NK-92 treated with Interleukin-12 subunit alpha and Interleukin-12 subunit beta, amount 100 ng/mL, for 24 hours (cell line): ENCODE results near the gene ATP11A.

Experiments
- DNase-seq: peaks from one replicate; lab custom pipeline; 2025; lab: John Stamatoyannopoulos, UW

ATP11A gene

DNA sequence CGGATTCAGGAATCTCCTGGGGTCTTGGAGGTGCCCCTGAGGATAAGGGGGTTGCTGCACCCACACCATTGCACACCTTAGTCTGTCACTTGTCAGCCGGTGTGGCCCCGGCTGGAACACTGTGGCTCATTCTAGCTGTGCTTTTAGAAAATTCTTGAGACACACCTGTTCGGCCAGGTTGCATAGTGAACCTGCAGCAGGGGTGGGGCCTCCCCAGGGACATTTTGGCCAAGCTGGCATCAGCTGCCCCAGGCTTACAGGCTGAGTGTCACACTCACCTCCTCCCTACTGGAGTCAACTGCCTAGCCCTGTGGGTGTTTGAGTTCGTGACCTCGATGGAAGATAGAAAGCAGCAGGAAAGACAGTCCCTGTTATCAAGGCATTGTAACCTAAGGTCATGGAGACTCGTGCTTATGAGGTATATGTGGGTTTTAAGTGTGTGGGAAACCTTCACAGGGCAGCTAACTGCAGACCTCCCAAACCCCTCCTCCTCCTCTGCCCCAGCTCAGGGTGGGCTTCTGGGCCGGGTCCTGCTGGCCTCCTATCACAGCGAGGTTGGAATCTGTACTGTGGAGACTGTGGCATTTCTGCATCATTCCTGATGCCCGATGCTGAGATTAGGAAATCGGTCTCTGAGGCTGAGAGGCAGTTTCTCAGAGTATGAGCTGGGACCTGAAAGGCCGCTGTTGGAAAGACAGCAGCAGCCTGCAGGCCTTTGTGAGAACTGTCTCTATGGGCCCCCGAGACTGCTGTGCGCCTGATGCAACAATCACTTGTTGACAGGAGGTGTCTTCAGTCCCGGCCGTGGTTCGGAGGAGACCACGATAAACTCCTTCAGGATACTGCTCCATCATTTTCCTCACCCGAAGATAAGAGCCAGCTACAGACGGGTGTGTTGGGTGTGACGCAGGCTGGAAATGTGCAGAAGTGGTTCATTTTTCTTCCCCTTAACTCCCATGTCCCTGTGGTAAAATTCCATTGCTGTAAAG is 72.2 kb downstream of the ATP11A start:
- no peak for DNase-seq

DNA sequence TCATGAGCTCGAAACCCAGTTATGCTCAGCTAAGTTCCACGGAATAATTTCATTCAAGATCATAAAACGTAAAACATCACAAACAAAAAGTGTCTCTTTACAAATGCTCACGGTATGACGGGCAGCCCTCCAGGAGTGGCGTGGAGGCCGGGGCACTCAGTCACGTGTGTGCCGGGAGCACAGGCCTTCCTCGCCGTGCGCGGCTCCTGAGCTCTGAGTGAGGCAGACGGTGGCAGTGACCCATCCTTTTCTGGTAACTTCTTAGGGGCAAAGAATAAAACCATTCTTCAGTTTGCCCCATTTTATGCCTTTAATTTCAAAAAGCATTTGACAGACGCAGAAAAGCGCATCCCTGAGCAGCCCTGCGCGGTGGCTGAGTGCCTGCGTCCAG is 72.8 kb downstream of the ATP11A start:
- DNase-seq = no peak

DNA sequence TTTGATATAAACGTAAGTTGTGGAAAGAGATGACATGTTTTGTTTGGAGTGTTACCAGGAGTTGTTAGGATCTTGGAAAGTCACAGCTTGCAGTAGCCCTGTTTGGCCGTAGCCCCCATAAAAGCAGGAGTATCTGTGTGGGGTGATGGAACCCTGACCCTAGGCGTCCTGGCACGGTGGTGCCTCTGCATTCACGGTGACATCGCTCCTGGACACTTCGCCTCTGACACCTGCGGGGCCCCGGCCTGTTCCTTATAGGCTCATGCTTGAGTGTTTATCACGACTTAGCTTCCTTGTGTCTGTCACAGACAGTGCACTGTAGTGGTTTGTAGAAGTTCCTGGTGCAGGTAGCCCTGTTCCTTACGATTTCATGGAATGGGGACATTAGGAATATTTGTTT is 74.2 kb downstream of the ATP11A start:
- DNase-seq = no peak

GRCh38 chr13:112764864-112765561 is 75.2 kb downstream of the ATP11A start:
- DNase-seq = no peak

DNA sequence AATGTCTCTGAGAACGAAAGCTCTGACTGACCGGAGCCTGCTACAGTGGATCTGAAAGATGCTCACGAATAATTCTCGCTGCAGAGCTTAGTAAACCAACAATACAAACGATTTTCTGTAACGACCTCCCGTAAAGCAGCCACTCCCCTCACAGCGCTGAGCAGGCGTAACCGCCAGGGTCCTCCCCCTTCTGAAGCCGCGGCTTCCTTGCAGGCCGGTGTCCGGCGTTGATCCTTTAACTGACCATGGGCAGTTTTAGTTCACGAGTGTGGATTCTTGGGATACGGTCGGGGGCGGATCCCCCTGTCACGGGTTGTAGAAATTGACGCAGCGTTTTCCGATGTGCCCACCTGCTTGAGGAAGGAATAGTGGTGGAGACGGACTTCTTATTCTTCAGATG is 75.9 kb downstream of the ATP11A start:
- DNase-seq = no peak

DNA sequence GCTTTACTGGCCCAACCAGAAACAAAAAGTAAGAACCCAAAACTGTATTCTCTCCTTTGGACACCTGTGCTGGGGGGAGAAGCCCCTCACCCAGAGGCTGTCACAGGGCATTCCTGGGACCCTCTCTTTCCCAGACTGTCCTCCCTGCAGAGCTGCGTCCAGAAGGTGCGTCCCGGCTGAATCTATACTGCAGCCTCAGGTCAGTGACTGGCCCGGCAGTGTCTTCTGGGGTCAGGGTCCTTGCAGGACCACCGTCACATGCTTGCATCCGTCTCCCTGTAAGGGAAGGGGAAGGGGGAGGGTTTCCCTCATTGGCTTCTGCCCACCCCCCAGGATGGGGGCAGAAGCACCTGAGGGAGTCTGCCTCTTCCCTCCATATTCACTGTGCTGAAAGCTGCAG is 76.5 kb downstream of the ATP11A start:
- no peak for DNase-seq

- no peak for DNase-seq
Measured at GRCh38 chr13:112767506-112768471, 78.0 kb downstream of the ATP11A start.

- no peak for DNase-seq
Measured at GRCh38 chr13:112768795-112769481, 79.1 kb downstream of the ATP11A start.

- DNase-seq = no peak
Measured at GRCh38 chr13:112769615-112770014, 79.8 kb downstream of the ATP11A start.

DNA sequence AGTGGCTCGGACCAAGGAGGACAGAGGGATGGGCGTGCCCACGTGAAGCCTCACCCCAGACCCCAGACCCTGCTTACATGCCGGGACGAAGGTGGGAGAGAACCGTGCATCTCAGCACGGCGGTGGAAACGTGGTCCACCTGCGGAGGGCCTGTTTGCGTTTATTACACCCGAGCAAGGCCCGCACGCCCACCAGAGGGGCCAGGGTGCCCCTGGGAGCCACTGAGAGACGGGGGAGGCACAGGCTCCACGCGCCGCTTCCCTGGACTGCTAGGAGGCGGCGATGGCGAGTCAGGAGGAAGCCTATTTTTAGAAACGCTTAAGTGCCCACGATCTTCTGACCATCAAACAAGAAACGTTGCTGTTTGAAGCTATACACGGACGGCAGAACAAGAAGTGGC is 80.7 kb downstream of the ATP11A start:
- DNase-seq = no peak

GRCh38 chr13:112771139-112771876 is 81.5 kb downstream of the ATP11A start:
- no peak for DNase-seq

- no peak for DNase-seq
Measured at GRCh38 chr13:112771877-112772538, 82.2 kb downstream of the ATP11A start.

DNA sequence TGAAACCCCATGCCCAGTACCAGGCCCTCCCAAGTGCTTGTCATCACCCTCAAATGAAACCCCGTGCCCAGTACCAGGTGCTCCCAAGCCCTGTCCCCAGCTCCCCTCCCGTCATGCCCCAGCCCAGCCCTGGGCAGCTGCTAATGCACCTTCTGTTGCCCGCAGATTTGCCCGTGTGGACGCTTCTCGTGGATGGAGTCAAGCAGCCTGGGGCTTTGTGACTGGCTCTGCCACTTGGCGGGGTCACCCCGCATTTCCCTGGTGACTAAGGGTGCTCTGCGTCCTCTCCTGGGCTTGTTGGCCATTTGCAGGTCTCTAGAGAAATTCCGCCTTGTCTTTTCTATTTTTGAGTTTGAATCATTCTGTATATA is 82.7 kb downstream of the ATP11A start:
- DNase-seq = no peak

DNA sequence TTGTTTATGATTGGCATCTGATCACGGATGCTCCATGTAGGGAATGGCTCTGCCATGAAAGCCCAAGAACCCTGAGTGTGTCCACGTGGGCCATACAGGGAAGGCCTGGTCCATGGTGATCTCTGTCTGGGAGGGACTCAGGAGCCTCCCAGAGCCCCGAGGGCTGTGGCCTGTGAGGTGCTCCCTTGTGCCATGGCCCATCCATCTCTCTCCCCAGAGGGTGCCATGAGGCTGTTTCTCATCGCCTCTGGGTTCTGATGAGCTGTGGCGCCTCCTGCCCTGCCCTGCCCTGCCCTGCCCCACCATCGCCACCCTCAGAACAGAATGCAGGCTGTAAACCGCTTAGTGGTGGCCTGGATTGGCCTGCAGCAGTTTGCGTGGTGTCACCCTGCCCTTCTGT is 83.1 kb downstream of the ATP11A start:
- no peak for DNase-seq

DNA sequence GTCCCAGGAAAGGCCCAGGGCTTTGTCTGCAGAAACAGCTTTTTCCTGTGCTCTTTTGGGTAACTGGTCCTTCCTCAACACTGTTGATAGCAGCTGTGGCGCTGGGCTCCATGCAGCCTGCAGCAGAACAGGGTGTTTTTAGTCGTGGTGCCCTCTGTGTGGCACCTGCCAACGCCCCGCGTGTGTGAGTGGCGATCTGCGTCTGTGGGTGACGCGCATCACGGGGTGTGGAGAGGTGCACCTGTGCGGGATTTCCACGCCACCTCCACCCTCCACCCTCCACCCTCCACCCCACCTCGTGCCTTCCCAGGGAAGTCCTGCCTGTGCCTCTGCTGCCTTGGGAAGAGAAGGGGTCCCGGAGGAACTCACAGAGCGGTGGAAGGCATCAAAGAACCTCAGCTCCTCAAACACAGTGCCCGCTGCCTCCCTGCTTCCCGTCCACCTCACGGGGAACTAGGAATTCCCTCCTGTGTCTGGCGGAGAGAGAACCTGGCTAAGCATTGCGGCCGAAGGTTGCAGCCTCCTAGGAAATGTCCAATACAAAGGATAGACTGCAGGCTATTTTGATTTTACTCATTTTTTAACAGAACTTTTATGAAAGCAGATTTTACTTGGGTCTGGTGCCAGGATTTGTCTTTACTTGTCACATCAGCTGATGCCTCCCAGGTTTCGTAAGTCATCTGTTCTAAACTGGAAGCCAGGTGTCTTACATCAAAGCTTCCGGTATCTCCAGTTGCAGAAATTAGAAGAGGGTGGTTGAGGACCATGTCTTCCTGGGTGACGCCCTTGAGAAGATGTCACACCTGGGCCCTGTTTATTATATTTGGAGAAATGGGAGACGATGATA is 84.0 kb downstream of the ATP11A start:
- DNase-seq = no peak

GRCh38 chr13:112774448-112774792 is 84.6 kb downstream of the ATP11A start:
- no peak for DNase-seq

DNA sequence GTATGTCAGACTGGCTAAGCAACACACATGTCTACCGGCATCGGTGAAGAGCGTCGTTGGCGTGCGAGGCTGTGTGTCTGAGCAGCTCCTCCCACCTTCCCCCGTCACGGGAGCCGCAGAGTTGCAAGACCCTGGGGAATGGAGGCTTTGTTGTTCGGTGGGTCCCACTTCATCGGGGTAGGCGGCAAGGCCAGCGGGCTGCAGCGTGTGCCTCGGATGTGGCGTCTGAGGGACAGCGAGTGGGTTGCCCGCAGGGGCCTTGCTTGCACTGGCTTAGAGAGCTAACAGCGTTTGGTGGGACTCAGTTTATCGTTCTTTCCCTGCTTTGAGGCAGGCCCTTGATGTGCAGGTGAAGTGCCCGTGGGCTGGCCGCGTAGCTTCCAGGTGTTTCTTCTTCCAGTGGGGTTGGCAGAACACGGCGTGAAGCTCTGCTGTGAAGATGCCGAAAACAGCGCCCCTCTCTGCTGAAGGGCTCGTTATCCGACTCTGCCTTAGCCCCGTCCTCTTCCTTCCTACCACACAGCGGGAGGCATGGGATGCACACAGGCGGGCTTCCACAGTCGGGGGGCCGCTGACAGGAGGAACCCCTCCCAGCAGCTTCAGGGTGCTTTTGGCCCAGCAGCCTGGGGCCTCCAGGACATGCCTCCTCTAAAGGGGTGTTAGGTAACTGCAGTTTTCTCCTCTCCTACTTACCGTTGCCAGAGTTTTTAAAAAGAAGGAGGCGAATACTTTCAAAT is 85.2 kb downstream of the ATP11A start:
- no peak for DNase-seq

GRCh38 chr13:112775791-112776279 is 86.0 kb downstream of the ATP11A start:
- no peak for DNase-seq

DNA sequence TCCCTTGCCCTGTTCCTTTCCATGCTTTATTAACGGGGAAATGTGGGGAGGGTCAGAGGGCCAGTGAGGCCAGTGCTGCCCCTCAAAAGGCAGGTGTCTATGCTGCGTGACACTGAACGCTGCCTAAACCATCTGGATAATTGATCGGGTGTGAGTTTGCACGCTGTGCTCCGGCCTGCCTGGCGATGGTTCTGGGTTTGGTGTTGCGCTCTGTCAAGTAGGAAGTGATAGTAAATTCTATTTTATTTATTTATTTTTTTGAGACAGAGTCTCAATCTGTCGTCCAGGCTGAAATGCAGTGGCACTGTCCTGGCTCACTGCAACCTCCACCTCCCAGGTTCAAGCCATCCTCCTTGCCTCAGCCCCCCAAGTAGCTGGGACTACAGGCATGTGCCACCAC is 86.5 kb downstream of the ATP11A start:
- DNase-seq = no peak
